AG10803 (cell line): ENCODE results near the gene CRTC3.
"Not testable (repeated sequence)": the region's sequence is repeated elsewhere in the genome, so short reads cannot be mapped to it uniquely, and the experiment has no call there.

Experiments used
- DNase-seq: peaks from one replicate; pipeline ENCODE4 v3.0.0; 2010; ENCODE audit warnings: low read depth
- H3K4me3 ChIP-seq: 2 replicates; pipeline ENCODE4 v1.5.1; 2011; ENCODE audit warnings: mild to moderate bottlenecking, low read length, control low read depth
- TF ChIP-seq, protein P1 (sequence below): conservative IDR thresholded peaks from 2 replicates; pipeline ENCODE4 v1.5.1; 2011; ENCODE audit warnings: mild to moderate bottlenecking, low read length, control low read depth, inconsistent platforms

The CRTC3 gene

DNA sequence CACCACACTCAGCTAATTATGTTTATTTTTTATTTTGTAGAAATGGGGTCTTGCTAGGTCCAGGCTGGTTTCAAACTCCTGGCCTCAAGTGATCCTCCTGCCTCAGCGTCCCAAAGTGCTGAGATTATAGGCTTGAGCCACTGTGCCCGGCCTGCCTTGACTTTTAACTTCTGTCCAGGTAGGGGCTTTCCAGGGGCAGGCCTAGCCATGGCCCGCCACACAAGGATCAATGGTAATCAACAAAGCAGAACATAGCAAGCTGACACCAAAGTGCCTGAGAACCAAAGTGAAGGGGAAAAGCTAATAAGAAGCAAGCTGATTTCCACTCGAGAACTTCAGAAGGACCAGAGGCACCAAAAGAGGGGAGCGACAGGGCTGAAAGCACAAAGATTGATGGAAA lies 9.4 kb upstream of the CRTC3 start:
- DNase-seq, result no peak
- TF ChIP-seq, protein P1, sequence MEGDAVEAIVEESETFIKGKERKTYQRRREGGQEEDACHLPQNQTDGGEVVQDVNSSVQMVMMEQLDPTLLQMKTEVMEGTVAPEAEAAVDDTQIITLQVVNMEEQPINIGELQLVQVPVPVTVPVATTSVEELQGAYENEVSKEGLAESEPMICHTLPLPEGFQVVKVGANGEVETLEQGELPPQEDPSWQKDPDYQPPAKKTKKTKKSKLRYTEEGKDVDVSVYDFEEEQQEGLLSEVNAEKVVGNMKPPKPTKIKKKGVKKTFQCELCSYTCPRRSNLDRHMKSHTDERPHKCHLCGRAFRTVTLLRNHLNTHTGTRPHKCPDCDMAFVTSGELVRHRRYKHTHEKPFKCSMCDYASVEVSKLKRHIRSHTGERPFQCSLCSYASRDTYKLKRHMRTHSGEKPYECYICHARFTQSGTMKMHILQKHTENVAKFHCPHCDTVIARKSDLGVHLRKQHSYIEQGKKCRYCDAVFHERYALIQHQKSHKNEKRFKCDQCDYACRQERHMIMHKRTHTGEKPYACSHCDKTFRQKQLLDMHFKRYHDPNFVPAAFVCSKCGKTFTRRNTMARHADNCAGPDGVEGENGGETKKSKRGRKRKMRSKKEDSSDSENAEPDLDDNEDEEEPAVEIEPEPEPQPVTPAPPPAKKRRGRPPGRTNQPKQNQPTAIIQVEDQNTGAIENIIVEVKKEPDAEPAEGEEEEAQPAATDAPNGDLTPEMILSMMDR, result no peak
- no peak overlapping the region for H3K4me3 ChIP-seq

DNA sequence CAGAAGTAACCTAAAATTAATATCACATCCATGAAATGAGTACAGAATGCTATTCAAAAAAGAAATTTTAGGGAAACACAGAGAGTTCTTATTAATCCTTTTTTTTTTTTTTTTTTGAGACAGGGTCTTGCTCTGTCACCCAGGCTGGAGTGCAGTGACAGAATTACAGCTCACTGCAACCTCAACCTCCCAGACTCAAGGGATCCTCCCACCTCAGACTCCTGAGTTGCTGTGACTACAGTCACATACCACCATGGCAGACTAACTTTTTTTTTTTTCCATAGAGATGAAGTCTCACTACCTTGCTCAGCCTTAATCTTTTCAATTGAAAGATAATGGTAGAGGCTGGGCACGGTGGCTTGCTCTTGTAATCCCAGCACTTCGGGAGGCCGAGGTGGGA lies 6.3 kb upstream of the CRTC3 start:
- DNase-seq, result no peak
- no peak overlapping the region for H3K4me3 ChIP-seq
- TF ChIP-seq, protein P1, result no peak

DNA sequence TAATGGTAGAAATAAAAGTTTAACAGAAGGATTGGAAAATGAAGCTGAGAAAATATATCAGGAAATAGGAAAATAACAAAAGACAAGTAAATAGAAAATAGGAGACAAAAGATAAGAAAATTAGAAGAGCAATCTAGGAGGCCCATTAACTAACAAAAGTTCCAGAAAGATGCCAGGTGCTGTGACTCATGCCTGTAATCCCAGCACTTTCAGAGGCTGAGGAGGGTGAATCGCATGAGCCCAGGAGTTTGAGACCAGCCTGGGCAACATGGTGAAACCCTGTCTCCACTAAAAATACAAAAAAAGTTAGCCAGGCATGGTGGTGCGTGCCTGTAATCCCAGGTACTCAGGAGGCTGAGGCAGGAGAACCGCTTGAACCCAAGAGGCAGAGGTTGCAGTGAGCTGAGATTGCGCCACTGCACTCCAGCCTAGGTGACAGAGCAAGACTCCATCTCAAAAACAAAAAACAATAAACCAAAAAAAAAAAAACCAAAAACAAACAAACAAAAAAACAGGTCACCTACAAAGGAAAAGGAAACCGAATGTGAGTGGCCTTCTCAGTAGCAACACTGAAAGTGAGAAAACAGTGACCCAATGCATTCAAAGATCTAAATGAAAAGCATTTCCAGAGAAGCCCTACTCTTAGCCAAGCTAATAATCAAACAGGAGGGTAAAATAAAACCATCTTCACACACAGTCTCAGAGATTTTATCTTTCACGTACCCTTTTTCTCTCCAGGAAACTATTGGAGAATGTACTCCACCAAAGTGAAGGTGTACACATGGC lies 5.5 kb upstream of the CRTC3 start:
- DNase-seq, result peak; percentile 17

DNA sequence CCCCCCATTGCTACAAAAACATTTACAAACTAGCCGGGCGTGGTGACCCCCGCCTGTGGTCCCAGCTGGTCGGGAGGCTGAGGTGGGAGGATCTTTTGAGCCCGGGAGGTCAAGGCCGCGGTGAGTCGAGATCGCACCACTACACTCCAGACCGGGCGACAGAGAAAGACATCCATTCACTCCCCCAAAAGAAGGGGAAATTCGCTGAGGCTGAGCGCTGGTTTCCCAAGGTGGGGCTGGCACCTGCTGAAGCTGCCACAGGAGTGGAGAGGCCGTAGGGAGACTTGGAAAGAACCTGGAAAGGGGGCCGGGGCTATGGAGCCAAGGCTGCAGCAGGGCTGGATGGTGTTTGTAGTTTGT lies 732 bp upstream of the CRTC3 start:
- H3K4me3 ChIP-seq, result peak overlapping the region; percentile 61
- TF ChIP-seq, protein P1, result no peak
- DNase-seq, result no peak

More for the DNA sequence above, 5.5 kb upstream of the CRTC3 start:
- not testable (repeated sequence) for H3K4me3 ChIP-seq

DNA sequence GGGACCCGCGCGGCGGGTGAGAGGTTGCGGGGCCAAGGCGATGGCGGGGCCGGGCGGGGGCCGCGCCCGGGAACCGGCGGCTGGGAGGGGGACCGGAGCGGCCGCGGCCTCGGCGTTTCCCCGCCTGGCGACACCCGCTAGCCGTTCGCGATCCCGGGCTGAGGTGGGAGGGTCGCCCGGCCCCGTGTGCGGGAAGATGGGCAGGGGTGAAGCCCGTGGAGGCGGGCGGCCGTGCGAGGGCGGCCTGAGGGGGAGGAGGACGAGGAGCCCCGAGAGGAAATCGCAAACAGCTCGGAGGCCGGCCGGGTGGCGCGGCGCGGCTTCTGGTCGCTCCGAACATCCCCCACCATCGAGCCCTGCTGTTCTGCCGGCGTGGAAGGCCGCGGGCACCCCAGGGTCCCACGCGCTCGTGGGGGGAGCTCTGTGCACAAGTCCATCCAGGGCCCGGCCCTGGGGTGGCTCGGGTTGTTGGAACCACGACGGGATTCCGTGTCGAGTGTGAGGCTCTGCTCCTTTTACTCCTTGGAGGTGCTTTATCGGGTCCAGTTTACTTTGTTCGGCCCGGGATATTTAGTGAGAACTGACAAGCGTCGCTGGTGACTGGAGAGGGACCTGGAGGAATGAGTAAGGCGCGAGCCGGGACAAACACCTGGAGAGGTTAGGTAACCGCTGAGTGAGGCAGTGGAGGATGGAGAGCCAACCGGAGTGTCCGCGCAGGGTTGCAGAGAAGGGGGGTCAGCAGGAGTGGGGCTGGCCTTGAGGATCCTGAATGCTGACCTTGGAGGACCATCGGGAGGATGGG lies 728 bp downstream of the CRTC3 start:
- peak; percentile 45 for DNase-seq
- TF ChIP-seq, protein P1, result no peak; the same call in 1 of the 2 replicates
- peak overlapping the region; percentile 82 for H3K4me3 ChIP-seq

DNA sequence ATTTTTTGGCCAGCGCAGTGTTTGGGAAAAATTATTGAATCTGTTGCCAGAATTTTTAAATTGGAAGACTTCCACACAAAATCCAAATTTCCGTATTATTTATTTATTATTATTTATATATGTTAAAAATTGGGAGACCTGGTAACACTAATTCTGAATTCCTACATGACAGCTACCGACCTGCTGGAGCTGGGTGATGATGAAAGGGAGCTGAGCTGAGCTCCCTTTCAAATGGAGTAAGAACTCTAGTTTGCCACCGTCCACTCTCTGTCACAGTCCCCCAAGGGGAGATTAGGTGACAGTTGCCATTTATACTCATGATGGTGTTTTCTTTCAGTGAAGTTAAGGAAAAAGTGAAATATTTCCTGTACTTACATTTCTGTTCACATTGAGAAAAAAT lies 1.4 kb downstream of the CRTC3 start:
- no peak for DNase-seq
- peak overlapping the region; percentile 82 for H3K4me3 ChIP-seq
- TF ChIP-seq, protein P1, result no peak

DNA sequence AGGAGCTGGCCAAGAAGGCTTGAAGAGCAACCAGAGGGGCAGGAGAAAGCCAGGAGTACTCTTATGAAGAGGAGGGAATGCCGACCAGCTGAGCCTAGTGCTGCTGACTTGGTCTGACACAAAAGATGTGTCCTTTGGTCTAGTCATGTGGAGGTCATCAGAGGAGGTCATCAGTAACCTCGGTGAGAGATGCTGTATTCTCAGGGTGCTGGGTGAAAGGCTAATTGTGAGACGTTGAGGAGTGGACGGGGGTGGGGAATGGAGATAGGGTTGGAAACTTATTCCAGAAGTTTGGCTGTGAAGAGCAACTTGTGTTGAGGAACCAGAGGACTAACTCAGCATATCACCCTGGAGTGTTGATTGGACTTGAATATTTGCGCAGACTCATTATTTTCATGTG lies 5.5 kb downstream of the CRTC3 start:
- TF ChIP-seq, protein P1, result no peak
- no peak overlapping the region for H3K4me3 ChIP-seq
- DNase-seq, result no peak
